KMS-11 (cell line): ENCODE results near the gene RHEBL1.
A peak's percentile ranks its signal among the peaks of the same experiment; 100 is the strongest.

ENCODE experiments used
- H2AFZ ChIP-seq: fragments of 200-600 bp; sonication (generic); 2 replicates; pipeline ENCODE4 v1.6.1; 2016; ENCODE audit warnings: antibody characterized with exemption, mixed run types, low read depth
- H3K27ac ChIP-seq: fragments of 200-600 bp; sonication (generic); 2 replicates; pipeline ENCODE4 v1.6.1; 2016; ENCODE audit warnings: mild to moderate bottlenecking, mixed run types
- H3K27me3 ChIP-seq: fragments of 200-600 bp; sonication (generic); 2 replicates; pipeline ENCODE4 v1.6.1; 2017; ENCODE audit warnings: mild to moderate bottlenecking, low read depth, mixed run types, moderate library complexity; ENCODE audit not compliant: insufficient read depth
- H3K36me3 ChIP-seq: fragments of 200-600 bp; sonication (generic); 2 replicates; pipeline ENCODE4 v1.6.1; 2017; ENCODE audit warnings: mild to moderate bottlenecking, mixed run types; ENCODE audit not compliant: insufficient read depth
- H3K4me1 ChIP-seq: fragments of 200-600 bp; sonication (generic); 2 replicates; pipeline ENCODE4 v1.6.1; 2016; ENCODE audit warnings: mild to moderate bottlenecking, low read depth, mixed run types; ENCODE audit not compliant: poor library complexity, severe bottlenecking
- H3K4me2 ChIP-seq: fragments of 200-600 bp; sonication (generic); 2 replicates; pipeline ENCODE4 v1.7.0; 2016; ENCODE audit warnings: mild to moderate bottlenecking, mixed run types
- H3K4me3 ChIP-seq: fragments of 200-600 bp; sonication (generic); IDR thresholded peaks from 2 replicates; pipeline ENCODE4 v1.6.1; 2017; ENCODE audit warnings: low read depth, low read length, mixed read lengths; ENCODE audit not compliant: insufficient read depth
- H3K79me2 ChIP-seq: fragments of 200-600 bp; sonication (generic); 2 replicates; pipeline ENCODE4 v1.6.1; 2016; ENCODE audit warnings: low read depth, mixed run types; ENCODE audit not compliant: insufficient read depth
- H3K9ac ChIP-seq: fragments of 200-600 bp; sonication (generic); 2 replicates; pipeline ENCODE4 v1.6.1; 2016; ENCODE audit warnings: mild to moderate bottlenecking, mixed run types
- H4K20me1 ChIP-seq: fragments of 200-600 bp; sonication (generic); 2 replicates; pipeline ENCODE4 v1.6.1; 2016; ENCODE audit warnings: mild to moderate bottlenecking, mixed run types; ENCODE audit not compliant: insufficient read depth
- CTCF ChIP-seq: fragments of 200-600 bp; sonication (generic); conservative IDR thresholded peaks from 2 replicates; pipeline ENCODE4 v1.6.1; 2017; ENCODE audit warnings: low read depth, mild to moderate bottlenecking, antibody characterized with exemption, low read length, moderate library complexity, mixed read lengths

Gene RHEBL1

GRCh38 chr12:49094975-49095365, 25.2 kb upstream of the RHEBL1 start:
- Histone ChIP-seq H3K79me2 (no peaks in the 10 kb centered on the region), H3K4me3 (no peak overlapping the region), H3K4me2 (no peak overlapping the region), H3K36me3 (no peaks in the 10 kb centered on the region), H3K4me1 (peaks cover 16% of the 10 kb centered on the region), H4K20me1 (no peaks in the 10 kb centered on the region), H2AFZ (no peak overlapping the region), H3K27me3 (peaks cover 32% of the 10 kb centered on the region), H3K9ac (no peak overlapping the region), H3K27ac (no peak overlapping the region)
- TF ChIP-seq CTCF, result no peak

DNA sequence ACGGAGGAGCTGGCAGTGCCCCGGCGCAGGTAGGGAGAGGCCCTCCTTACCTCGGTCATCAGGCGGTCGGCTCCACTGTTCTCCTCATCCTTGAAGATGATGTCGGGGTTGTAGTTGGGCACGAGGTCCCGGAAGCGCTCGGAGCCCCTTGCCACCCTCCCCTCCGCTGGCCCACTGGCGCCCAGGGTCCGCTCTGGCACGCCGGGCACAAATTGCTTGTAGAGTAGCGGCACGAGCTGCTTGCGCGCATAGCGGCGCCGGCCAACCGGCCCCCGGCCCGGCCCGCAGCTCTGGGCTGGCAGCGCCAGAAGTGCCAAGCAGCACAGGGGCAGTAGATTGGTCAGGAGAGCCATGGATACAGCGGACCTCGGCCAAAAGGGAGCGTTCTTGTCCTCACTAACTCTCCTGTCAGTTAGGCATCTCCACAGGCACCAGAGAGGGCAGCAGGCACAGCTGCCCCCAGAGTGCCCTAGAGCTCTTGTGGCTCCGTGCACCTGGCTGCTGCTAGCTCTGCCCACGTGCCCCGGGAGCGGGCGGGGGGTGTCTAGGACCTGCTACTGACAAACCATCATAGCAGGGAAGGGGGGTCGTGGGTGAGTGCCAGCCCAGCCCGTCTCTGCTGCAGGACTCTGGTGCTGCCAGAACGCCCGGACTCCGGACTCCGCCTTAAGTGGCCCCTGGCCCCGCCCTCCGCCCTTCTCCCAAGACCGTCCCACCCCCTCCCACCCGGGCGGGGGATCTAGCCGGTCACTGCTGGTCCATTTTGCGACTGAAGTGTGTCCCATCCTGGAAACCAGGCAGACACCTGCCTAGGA, 24.6 kb upstream of the RHEBL1 start, which contains the start of gene DHH:
Gene DHH, minus strand, starts transcription at position 642 of the 815 bp plus-strand sequence. Its CDS starts 289 bp downstream, at position 353.
- no peak within 1 kb of the TSS for H3K9ac ChIP-seq
- no peak within 1 kb of the TSS for H3K4me2 ChIP-seq
- no peak within 1 kb of the TSS for H2AFZ ChIP-seq
- H3K4me3 ChIP-seq, result no peak within 1 kb of the TSS
- peaks cover 33% of the 10 kb centered on the region for H3K27me3 ChIP-seq
- peaks cover 16% of the 10 kb centered on the region for H3K4me1 ChIP-seq
- H3K36me3 ChIP-seq, result no peaks in the 10 kb centered on the region
- H3K79me2 ChIP-seq, result no peaks in the 10 kb centered on the region
- no peak within 1 kb of the TSS for H3K27ac ChIP-seq
- TF ChIP-seq CTCF, result no peak
- H4K20me1 ChIP-seq, result no peaks in the 10 kb centered on the region

GRCh38 chr12:49093792-49094159, 24.0 kb upstream of the RHEBL1 start:
- TF ChIP-seq CTCF, result no peak
- Histone ChIP-seq H3K27ac (no peak overlapping the region), H3K9ac (no peak overlapping the region), H3K4me1 (peaks cover 16% of the 10 kb centered on the region), H4K20me1 (no peaks in the 10 kb centered on the region), H3K79me2 (no peaks in the 10 kb centered on the region), H3K36me3 (no peaks in the 10 kb centered on the region), H2AFZ (no peak overlapping the region), H3K27me3 (peaks cover 38% of the 10 kb centered on the region), H3K4me2 (no peak overlapping the region), H3K4me3 (no peak overlapping the region)

- Histone ChIP-seq H3K4me2 (peak overlapping the region; percentile 18; the same call in 1 of the 2 replicates), H3K27me3 (peaks cover 38% of the 10 kb centered on the region), H3K36me3 (no peaks in the 10 kb centered on the region), H3K4me3 (no peak overlapping the region), H2AFZ (no peak overlapping the region), H3K79me2 (no peaks in the 10 kb centered on the region), H4K20me1 (no peaks in the 10 kb centered on the region), H3K4me1 (peaks cover 19% of the 10 kb centered on the region), H3K9ac (no peak overlapping the region), H3K27ac (no peak overlapping the region)
- no peak for TF ChIP-seq CTCF
Measured at GRCh38 chr12:49092816-49093406, 23.1 kb upstream of the RHEBL1 start.
